ENCODE data around the gene VPS16. TPM values are rescaled to one million over a fixed set of nuclear protein-coding genes. Genes with fewer than 3 reads are reported as not detected.

The VPS16 gene
- total and polyA plus RNA-seq, 2 of the 13 experiments (the other 11 are each of a cell fraction or from before 2014, with no cell fraction given): 34.2 to 35.4 TPM

DNA sequence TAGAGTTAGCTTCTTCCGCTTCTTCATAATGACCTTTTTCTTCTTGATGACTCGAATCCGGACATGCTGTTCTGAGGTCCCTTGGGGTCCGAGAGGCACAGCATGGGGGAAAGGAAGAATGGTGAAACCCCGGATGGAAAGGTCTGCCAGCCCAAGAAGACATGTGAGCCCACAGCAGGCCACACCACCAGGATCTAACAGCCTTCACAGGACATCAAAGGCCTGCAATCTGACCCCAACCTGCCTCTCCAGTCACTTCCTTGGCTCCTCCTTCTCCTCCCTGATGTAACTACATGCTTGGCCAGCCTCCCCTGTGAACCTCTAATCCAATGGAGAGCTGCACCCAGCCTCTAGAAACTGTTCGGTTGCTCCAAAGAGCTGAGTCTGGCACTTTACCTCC lies 41.7 kb upstream of the VPS16 start:
- H3K36me3 ChIP-seq (replicated peaks in 1 of 2; ENCODE audit: control insufficient read depth in 1 of 2, insufficient read depth in 2 of 2, low read length in 2 of 2): no peaks in the 10 kb centered on the region
- H4K20me1 ChIP-seq (ENCODE audit: insufficient read depth, low read length): no peaks in the 10 kb centered on the region
- FAIRE-seq (no peak), DNase-seq (ENCODE audit: low spot score) (no peak), ATAC-seq (no peak)
- TF ChIP-seq ZNF205 (CRISPR knock-in tag; IDR thresholded peaks at IDR 0.05): no peak
- no peak for TF ChIP-seq KAT8 (CRISPR knock-in tag; IDR thresholded peaks at IDR 0.05)
- TF ChIP-seq, protein P1, sequence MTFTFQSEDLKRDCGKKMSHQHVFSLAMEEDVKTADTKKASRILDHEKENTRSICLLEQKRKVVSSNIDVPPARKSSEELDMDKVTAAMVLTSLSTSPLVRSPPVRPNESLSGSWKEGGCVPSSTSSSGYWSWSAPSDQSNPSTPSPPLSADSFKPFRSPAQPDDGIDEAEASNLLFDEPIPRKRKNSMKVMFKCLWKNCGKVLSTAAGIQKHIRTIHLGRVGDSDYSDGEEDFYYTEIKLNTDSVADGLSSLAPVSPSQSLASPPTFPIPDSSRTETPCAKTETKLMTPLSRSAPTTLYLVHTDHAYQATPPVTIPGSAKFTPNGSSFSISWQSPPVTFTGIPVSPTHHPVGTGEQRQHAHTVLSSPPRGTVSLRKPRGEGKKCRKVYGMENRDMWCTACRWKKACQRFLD (CRISPR knock-in tag; IDR thresholded peaks at IDR 0.05; ENCODE audit: borderline replicate concordance): no peak
- no peak for TF ChIP-seq SMC3 (IDR thresholded peaks at IDR 0.05; ENCODE audit: low read length)
- TF ChIP-seq, protein P2, sequence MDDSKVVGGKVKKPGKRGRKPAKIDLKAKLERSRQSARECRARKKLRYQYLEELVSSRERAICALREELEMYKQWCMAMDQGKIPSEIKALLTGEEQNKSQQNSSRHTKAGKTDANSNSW (CRISPR knock-in tag; IDR thresholded peaks at IDR 0.05; ENCODE audit: borderline replicate concordance): no peak
- no peak for TF ChIP-seq ZNF3 (CRISPR knock-in tag; IDR thresholded peaks at IDR 0.05)
- TF ChIP-seq, protein P3, sequence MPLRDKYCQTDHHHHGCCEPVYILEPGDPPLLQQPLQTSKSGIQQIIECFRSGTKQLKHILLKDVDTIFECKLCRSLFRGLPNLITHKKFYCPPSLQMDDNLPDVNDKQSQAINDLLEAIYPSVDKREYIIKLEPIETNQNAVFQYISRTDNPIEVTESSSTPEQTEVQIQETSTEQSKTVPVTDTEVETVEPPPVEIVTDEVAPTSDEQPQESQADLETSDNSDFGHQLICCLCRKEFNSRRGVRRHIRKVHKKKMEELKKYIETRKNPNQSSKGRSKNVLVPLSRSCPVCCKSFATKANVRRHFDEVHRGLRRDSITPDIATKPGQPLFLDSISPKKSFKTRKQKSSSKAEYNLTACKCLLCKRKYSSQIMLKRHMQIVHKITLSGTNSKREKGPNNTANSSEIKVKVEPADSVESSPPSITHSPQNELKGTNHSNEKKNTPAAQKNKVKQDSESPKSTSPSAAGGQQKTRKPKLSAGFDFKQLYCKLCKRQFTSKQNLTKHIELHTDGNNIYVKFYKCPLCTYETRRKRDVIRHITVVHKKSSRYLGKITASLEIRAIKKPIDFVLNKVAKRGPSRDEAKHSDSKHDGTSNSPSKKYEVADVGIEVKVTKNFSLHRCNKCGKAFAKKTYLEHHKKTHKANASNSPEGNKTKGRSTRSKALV (CRISPR knock-in tag; IDR thresholded peaks at IDR 0.05): no peak
- no peak for TF ChIP-seq SNAPC2 (CRISPR knock-in tag; IDR thresholded peaks at IDR 0.05)
- no peak for TF ChIP-seq ZBTB21 (CRISPR knock-in tag; IDR thresholded peaks at IDR 0.05)
- TF ChIP-seq, protein P4, sequence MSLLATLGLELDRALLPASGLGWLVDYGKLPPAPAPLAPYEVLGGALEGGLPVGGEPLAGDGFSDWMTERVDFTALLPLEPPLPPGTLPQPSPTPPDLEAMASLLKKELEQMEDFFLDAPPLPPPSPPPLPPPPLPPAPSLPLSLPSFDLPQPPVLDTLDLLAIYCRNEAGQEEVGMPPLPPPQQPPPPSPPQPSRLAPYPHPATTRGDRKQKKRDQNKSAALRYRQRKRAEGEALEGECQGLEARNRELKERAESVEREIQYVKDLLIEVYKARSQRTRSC (CRISPR knock-in tag; IDR thresholded peaks at IDR 0.05; ENCODE audit: low read depth): no peak
- TF ChIP-seq KAT2B (IDR thresholded peaks at IDR 0.05; ENCODE audit: borderline replicate concordance, low read depth, low read length): no peak
- TF ChIP-seq ZNF619 (CRISPR knock-in tag; IDR thresholded peaks at IDR 0.05): no peak
- TF ChIP-seq TOE1 (CRISPR knock-in tag; IDR thresholded peaks at IDR 0.05): no peak
- TF ChIP-seq, protein P5, sequence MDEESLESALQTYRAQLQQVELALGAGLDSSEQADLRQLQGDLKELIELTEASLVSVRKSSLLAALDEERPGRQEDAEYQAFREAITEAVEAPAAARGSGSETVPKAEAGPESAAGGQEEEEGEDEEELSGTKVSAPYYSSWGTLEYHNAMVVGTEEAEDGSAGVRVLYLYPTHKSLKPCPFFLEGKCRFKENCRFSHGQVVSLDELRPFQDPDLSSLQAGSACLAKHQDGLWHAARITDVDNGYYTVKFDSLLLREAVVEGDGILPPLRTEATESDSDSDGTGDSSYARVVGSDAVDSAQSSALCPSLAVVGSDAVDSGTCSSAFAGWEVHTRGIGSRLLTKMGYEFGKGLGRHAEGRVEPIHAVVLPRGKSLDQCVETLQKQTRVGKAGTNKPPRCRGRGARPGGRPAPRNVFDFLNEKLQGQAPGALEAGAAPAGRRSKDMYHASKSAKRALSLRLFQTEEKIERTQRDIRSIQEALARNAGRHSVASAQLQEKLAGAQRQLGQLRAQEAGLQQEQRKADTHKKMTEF (CRISPR knock-in tag; IDR thresholded peaks at IDR 0.05): no peak
- no peak for TF ChIP-seq MTF2 (CRISPR knock-in tag; IDR thresholded peaks at IDR 0.05; ENCODE audit: borderline replicate concordance)
- H2AFZ ChIP-seq (ENCODE audit: low read length): no peak overlapping the region
- CTCF ChIA-PET (ENCODE audit: low intra/inter-chr PET ratio, low total read pairs): no interaction called here
- in situ Hi-C loops (cut with HindIII; ENCODE audit: extremely low pct_ligation_motif_present, low pct_unique_long_range_greater_than_20kb): no loop called here
- no peak overlapping the region for H3K4me2 ChIP-seq (ENCODE audit: low read depth, low read length)
- BruUV-seq (replicated peaks): no TSS peak
- POLR2A ChIA-PET: no interaction called here
- H3K4me1 ChIP-seq (ENCODE audit: insufficient read depth, low read length): peaks cover 10% of the 10 kb centered on the region
- no peak overlapping the region for H3K9ac ChIP-seq (ENCODE audit: insufficient read depth, low read depth, low read length)
- no peaks in the 10 kb centered on the region for H3K9me3 ChIP-seq (ENCODE audit: low read length)
- intact Hi-C loops (cut with micrococcal nuclease; ENCODE audit: unreplicated experiment): no loop called here
- peaks cover 20 to 83% of the 10 kb centered on the region in 2 experiments for H3K27me3 ChIP-seq (ENCODE audit: control insufficient read depth in 1 of 2, insufficient read depth in 2 of 2, low read length in 2 of 2)
- WGBS (ENCODE audit: low lambda C conversion rate): 54% methylated on average over 6 of the region's 6 CpGs
- no peak overlapping the region for H3K4me3 ChIP-seq (replicated peaks in 1 of 3; ENCODE audit: insufficient read depth in 1 of 3, low read depth in 2 of 3, low read length in 3 of 3)
- H3K27ac ChIP-seq (ENCODE audit: extremely low read length, insufficient read depth, low read length): no peak overlapping the region
- no peaks in the 10 kb centered on the region for H3K79me2 ChIP-seq (ENCODE audit: insufficient read depth, low read length)

Measured in HepG2 (cell line).